Keratinocyte (primary cell): ENCODE measurements around the gene DCTN3.

Source experiments
- EZH2 ChIP-seq: IDR thresholded peaks from one replicate; pipeline ENCODE4 v1.6.1; 2012; ENCODE audit warnings: inconsistent platforms, mild to moderate bottlenecking, low read length, moderate library complexity
- TF ChIP-seq, protein P1 (sequence below), 3 experiments: IDR thresholded peaks in 1 of 3; conservative IDR thresholded peaks in 1 of 3; optimal IDR thresholded peaks in 1 of 3; 2 replicates in 2 of 3; 3 replicates in 1 of 3; pipeline versions ENCODE3 to v1.5.1; 2011; ENCODE audit warnings: low read length in 3 of 3, mild to moderate bottlenecking in 3 of 3, moderate library complexity in 2 of 3, control low read depth in 1 of 3, inconsistent platforms in 1 of 3; ENCODE audit not compliant: insufficient read depth in 2 of 3; ENCODE audit errors: extremely low read depth in 1 of 3

- TF ChIP-seq, protein P1, sequence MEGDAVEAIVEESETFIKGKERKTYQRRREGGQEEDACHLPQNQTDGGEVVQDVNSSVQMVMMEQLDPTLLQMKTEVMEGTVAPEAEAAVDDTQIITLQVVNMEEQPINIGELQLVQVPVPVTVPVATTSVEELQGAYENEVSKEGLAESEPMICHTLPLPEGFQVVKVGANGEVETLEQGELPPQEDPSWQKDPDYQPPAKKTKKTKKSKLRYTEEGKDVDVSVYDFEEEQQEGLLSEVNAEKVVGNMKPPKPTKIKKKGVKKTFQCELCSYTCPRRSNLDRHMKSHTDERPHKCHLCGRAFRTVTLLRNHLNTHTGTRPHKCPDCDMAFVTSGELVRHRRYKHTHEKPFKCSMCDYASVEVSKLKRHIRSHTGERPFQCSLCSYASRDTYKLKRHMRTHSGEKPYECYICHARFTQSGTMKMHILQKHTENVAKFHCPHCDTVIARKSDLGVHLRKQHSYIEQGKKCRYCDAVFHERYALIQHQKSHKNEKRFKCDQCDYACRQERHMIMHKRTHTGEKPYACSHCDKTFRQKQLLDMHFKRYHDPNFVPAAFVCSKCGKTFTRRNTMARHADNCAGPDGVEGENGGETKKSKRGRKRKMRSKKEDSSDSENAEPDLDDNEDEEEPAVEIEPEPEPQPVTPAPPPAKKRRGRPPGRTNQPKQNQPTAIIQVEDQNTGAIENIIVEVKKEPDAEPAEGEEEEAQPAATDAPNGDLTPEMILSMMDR (optimal IDR thresholded peaks at IDR 0.05 in 1 of 3, IDR thresholded peaks at IDR 0.05 in 1 of 3, conservative IDR thresholded peaks at IDR 0.05 in 1 of 3; ENCODE audit: extremely low read depth in 1 of 3, insufficient read depth in 2 of 3, low read length in 3 of 3), result no peak
- TF ChIP-seq EZH2, result no peak
Measured at GRCh38 chr9:34644766-34645314, 24.5 kb upstream of the DCTN3 start.
